Measurements from ENCODE around the gene DNAH6.
A peak's percentile ranks its signal among the peaks of the same experiment; 100 is the strongest.

Gene DNAH6

GRCh38 chr2:84700006-84700405, 183.7 kb downstream of the DNAH6 start:
- DNase-seq, result no peak

GRCh38 chr2:84701880-84702279, 185.6 kb downstream of the DNAH6 start:
- DNase-seq, result no peak

- DNase-seq, result no peak
Measured at GRCh38 chr2:84702941-84703340, 186.6 kb downstream of the DNAH6 start.

- no peak for DNase-seq
Measured at GRCh38 chr2:84703831-84704230, 187.5 kb downstream of the DNAH6 start.

- no peak for DNase-seq
Measured at GRCh38 chr2:84704505-84705244, 188.4 kb downstream of the DNAH6 start.

GRCh38 chr2:84705858-84706257, 189.6 kb downstream of the DNAH6 start:
- no peak for DNase-seq

- no peak for DNase-seq
Measured at GRCh38 chr2:84708442-84708841, 192.1 kb downstream of the DNAH6 start.

GRCh38 chr2:84711651-84712050, 195.4 kb downstream of the DNAH6 start:
- no peak for DNase-seq

- DNase-seq, result no peak
Measured at GRCh38 chr2:84713441-84713840, 197.1 kb downstream of the DNAH6 start.

GRCh38 chr2:84716564-84716963, 200.3 kb downstream of the DNAH6 start:
- no peak for DNase-seq

- DNase-seq, result no peak
Measured at GRCh38 chr2:84717302-84717701, 201.0 kb downstream of the DNAH6 start.

- peak; percentile 21 for DNase-seq
Measured at GRCh38 chr2:84719434-84719833, 203.1 kb downstream of the DNAH6 start.

GRCh38 chr2:84723831-84724230, 207.5 kb downstream of the DNAH6 start:
- DNase-seq, result no peak

- DNase-seq, result no peak
Measured at GRCh38 chr2:84725717-84726116, 209.4 kb downstream of the DNAH6 start.

- DNase-seq, result no peak
Measured at GRCh38 chr2:84727315-84727714, 211.0 kb downstream of the DNAH6 start.

GRCh38 chr2:84729224-84729623, 212.9 kb downstream of the DNAH6 start:
- no peak for DNase-seq

- DNase-seq, result no peak
Measured at GRCh38 chr2:84731185-84731584, 214.9 kb downstream of the DNAH6 start.

GRCh38 chr2:84732897-84733778, 216.8 kb downstream of the DNAH6 start:
- no peak for DNase-seq

GRCh38 chr2:84735389-84735788, 219.1 kb downstream of the DNAH6 start:
- no peak for DNase-seq

GRCh38 chr2:84741182-84741822, 225.0 kb downstream of the DNAH6 start:
- peak; percentile 62 for DNase-seq

GRCh38 chr2:84748341-84748740, 232.0 kb downstream of the DNAH6 start:
- DNase-seq, result no peak

GRCh38 chr2:84749442-84749841, 233.1 kb downstream of the DNAH6 start:
- DNase-seq, result no peak

GRCh38 chr2:84755096-84755495, 238.8 kb downstream of the DNAH6 start:
- DNase-seq, result no peak

GRCh38 chr2:84757648-84758047, 241.3 kb downstream of the DNAH6 start:
- DNase-seq, result no peak

Measured in CD4-positive, alpha-beta T cell treated with Interleukin-17A for 4 hours (primary cell).